Measurements from ENCODE around the gene KLF15. TPM values are rescaled to one million over a fixed set of nuclear protein-coding genes. Genes with fewer than 3 reads are reported as not detected.

Gene KLF15
- total and polyA plus RNA-seq, 2 of the 8 experiments (the other 6 are each of a cell fraction or from before 2014, with no cell fraction given) = 15.7 to 19.5 TPM

DNA sequence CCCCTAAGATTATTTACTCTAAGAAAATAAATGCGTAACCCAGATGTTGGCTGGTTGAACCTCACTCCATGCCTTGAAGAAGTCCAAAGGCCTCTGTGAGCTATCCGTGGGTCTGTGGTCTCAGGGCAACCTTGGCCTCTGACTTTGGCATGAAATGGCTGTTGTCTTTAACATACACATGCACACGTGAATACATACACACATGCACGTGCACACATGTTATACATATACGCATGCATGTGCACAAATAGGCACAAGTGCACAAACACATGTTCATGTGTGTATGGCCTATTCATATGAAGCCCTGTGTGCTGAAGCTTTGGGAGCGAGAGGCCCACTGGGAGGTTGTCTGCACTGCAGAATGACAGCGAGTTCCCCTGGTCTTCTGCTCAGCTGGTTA lies 50.8 kb downstream of the KLF15 start (continued):
- TF ChIP-seq, protein P1, sequence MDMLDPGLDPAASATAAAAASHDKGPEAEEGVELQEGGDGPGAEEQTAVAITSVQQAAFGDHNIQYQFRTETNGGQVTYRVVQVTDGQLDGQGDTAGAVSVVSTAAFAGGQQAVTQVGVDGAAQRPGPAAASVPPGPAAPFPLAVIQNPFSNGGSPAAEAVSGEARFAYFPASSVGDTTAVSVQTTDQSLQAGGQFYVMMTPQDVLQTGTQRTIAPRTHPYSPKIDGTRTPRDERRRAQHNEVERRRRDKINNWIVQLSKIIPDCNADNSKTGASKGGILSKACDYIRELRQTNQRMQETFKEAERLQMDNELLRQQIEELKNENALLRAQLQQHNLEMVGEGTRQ (IDR thresholded peaks at IDR 0.05; ENCODE audit: low read length) = no peak
- TF ChIP-seq, protein P2, sequence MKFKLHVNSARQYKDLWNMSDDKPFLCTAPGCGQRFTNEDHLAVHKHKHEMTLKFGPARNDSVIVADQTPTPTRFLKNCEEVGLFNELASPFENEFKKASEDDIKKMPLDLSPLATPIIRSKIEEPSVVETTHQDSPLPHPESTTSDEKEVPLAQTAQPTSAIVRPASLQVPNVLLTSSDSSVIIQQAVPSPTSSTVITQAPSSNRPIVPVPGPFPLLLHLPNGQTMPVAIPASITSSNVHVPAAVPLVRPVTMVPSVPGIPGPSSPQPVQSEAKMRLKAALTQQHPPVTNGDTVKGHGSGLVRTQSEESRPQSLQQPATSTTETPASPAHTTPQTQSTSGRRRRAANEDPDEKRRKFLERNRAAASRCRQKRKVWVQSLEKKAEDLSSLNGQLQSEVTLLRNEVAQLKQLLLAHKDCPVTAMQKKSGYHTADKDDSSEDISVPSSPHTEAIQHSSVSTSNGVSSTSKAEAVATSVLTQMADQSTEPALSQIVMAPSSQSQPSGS (IDR thresholded peaks at IDR 0.05; ENCODE audit: low read length) = no peak
- no peak for TF ChIP-seq TAF7 (optimal IDR thresholded peaks at IDR 0.05; ENCODE audit: borderline replicate concordance, low read depth, low read length)
- no peak for TF ChIP-seq KDM5A (IDR thresholded peaks at IDR 0.05; ENCODE audit: low read length)

All from H1 (cell line).